Caco-2 (cell line): ENCODE measurements around the gene HMCN2. TPM values are rescaled to one million over a fixed set of nuclear protein-coding genes. Genes with fewer than 3 reads are reported as not detected.

Source experiments
- BruUV-seq: library from RNA; stranded (reverse); fragments of 400-500 nt; replicated peaks from 2 replicates; lab custom pipeline; 2021; lab: Mats Ljungman, UMichigan
- CTCF ChIA-PET: fragments of 300-600 bp; sonication (Branson Sonifier 250); formaldehyde crosslinking; loops from one replicate; lab custom pipeline; 2022; ENCODE audit warnings: antibody characterized with exemption; lab: Charles Lee
- POLR2A ChIA-PET: fragments of 300-600 bp; sonication (Branson Sonifier 250); formaldehyde crosslinking; loops from one replicate; lab custom pipeline; 2022; ENCODE audit warnings: antibody characterized with exemption; lab: Charles Lee
- DNase-seq, 2 experiments: peaks; one replicate each; pipeline versions ENCODE4 v3.0.0 to v3.0.0-alpha.2; 2020 to 2022
- H3K27me3 ChIP-seq: replicated peaks from 2 replicates; pipeline ENCODE4 v1.6.0; 2011; ENCODE audit warnings: low read length; ENCODE audit not compliant: control insufficient read depth, insufficient read depth
- H3K36me3 ChIP-seq: 2 replicates; pipeline ENCODE4 v1.5.1; 2011; ENCODE audit warnings: low read length; ENCODE audit not compliant: control insufficient read depth, insufficient read depth
- H3K4me1 ChIP-seq: fragments of 250-450 bp; sonication (Bioruptor Pico); 2 replicates; pipeline ENCODE4 v1.5.1; 2020; ENCODE audit warnings: mild to moderate bottlenecking
- H3K4me3 ChIP-seq: 2 replicates; pipeline ENCODE4 v1.5.1; 2011; ENCODE audit warnings: low read depth, mild to moderate bottlenecking, control low read depth, low read length
- H3K9me3 ChIP-seq: fragments of 250-450 bp; sonication (Bioruptor Pico); 2 replicates; pipeline ENCODE4 v1.5.1; 2020; ENCODE audit warnings: mild to moderate bottlenecking, moderate library complexity
- H3K27ac Mint-ChIP-seq: one replicate; pipeline ENCODE4 v1.8.0; 2022; ENCODE audit warnings: mixed read lengths; ENCODE audit not compliant: unreplicated experiment
- H3K27me3 Mint-ChIP-seq: one replicate; pipeline ENCODE4 v1.8.0; 2022; ENCODE audit warnings: mixed read lengths; ENCODE audit not compliant: insufficient read depth, unreplicated experiment
- H3K36me3 Mint-ChIP-seq: one replicate; pipeline ENCODE4 v1.8.0; 2022; ENCODE audit warnings: mild to moderate bottlenecking, mixed read lengths; ENCODE audit not compliant: insufficient read depth, unreplicated experiment
- H3K4me1 Mint-ChIP-seq: one replicate; pipeline ENCODE4 v1.8.0; 2022; ENCODE audit warnings: low read depth, mixed read lengths; ENCODE audit not compliant: unreplicated experiment
- H3K4me3 Mint-ChIP-seq: one replicate; pipeline ENCODE4 v1.8.0; 2022; ENCODE audit warnings: mild to moderate bottlenecking, moderate library complexity, mixed read lengths; ENCODE audit not compliant: unreplicated experiment
- H3K9me3 Mint-ChIP-seq: one replicate; pipeline ENCODE4 v1.8.0; 2022; ENCODE audit warnings: mixed read lengths; ENCODE audit not compliant: unreplicated experiment
- intact Hi-C: fragments of 100-400 bp; cut with micrococcal nuclease; formaldehyde crosslinking; loops from one replicate; pipeline ENCODE4 v1.10.0; 2022; ENCODE audit not compliant: unreplicated experiment
- total RNA-seq: library from RNA; stranded (reverse); gene quantifications from 2 replicates; pipeline ENCODE4 v1.2.3, GENCODE V29; 2022
- TF ChIP-seq, protein P1 (sequence below), 2 experiments: fragments of 200-600 bp in 1 of 2; IDR thresholded peaks; 1 replicate in 1 of 2; 2 replicates in 1 of 2; pipeline versions ENCODE4 v1.5.1 to v1.8.0; 2011 to 2022; ENCODE audit warnings: antibody characterized with exemption in 1 of 2, control low read depth in 1 of 2, inconsistent platforms in 1 of 2, low read depth in 1 of 2, low read length in 1 of 2, mild to moderate bottlenecking in 1 of 2, moderate library complexity in 1 of 2; ENCODE audit not compliant: insufficient read depth in 1 of 2, severe bottlenecking in 1 of 2, unreplicated experiment in 1 of 2

Gene HMCN2
- total RNA-seq, 1 experiment from 2014 or later: 0.41 TPM

GRCh38 chr9:130448771-130449603, 183.4 kb downstream of the HMCN2 start:
- H3K4me1 ChIP-seq: peaks cover 52% of the 10 kb centered on the region
- BruUV-seq: no TSS peak
- no peak overlapping the region for H3K4me3 ChIP-seq
- Mint-ChIP-seq H3K9me3 (no peaks in the 10 kb centered on the region), H3K4me3 (no peak overlapping the region), H3K27ac (no peak overlapping the region), H3K4me1 (peaks cover 27% of the 10 kb centered on the region), H3K36me3 (peaks cover 5% of the 10 kb centered on the region), H3K27me3 (no peaks in the 10 kb centered on the region)
- intact Hi-C loops: no loop called here
- H3K27me3 ChIP-seq: no peaks in the 10 kb centered on the region
- POLR2A ChIA-PET: no interaction called here
- no peak for DNase-seq
- TF ChIP-seq, protein P1, sequence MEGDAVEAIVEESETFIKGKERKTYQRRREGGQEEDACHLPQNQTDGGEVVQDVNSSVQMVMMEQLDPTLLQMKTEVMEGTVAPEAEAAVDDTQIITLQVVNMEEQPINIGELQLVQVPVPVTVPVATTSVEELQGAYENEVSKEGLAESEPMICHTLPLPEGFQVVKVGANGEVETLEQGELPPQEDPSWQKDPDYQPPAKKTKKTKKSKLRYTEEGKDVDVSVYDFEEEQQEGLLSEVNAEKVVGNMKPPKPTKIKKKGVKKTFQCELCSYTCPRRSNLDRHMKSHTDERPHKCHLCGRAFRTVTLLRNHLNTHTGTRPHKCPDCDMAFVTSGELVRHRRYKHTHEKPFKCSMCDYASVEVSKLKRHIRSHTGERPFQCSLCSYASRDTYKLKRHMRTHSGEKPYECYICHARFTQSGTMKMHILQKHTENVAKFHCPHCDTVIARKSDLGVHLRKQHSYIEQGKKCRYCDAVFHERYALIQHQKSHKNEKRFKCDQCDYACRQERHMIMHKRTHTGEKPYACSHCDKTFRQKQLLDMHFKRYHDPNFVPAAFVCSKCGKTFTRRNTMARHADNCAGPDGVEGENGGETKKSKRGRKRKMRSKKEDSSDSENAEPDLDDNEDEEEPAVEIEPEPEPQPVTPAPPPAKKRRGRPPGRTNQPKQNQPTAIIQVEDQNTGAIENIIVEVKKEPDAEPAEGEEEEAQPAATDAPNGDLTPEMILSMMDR (IDR thresholded peaks at IDR 0.05; ENCODE audit: insufficient read depth in 1 of 2, low read depth in 1 of 2, low read length in 1 of 2, severe bottlenecking in 1 of 2, unreplicated experiment in 1 of 2): no peak
- no peaks in the 10 kb centered on the region for H3K9me3 ChIP-seq
- H3K36me3 ChIP-seq: no peaks in the 10 kb centered on the region
- CTCF ChIA-PET: no interaction called here

DNA sequence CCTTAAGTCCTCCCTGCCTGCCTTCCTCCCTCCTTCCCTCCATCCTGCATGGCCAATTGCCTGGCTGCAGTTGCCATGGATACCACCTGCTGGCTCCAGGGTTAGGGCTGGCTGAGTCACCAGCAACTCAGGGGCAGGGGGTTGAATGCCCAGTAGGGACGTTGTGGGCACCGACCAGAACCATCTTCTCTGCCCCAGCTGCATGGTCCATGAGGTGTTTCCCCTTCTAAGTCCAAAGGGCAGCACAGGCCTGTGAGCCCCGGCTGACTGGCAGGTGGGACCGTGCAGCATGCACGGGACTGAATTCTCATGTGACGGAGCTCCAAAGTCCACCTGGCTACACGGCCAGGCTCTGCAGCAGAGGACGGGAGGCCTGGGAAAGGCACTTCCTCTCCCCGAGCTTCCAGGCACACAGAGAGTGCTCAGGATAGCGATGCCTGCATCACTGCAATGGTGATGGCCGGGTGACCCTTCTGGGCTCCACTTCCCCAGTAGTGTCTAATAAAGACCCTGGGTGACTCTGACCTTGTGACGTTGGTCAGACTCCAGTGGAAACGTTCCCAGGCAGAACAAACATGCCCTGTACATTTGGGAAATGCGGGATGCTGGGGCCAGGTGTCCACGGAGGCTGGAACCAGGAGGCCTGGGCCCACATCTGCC, 184.9 kb downstream of the HMCN2 start:
- ChIA-PET CTCF (interaction anchor here (0.6 to 1.1 kb wide), 3 partner anchors 10 to 25 kb away, joined by 3 read pairs; no protein-coding TSS in a partner anchor), POLR2A (interaction anchor here (1.5 kb wide), 1 partner anchor 239 kb away, joined by 5 read pairs; no protein-coding TSS in a partner anchor)
- no peak overlapping the region for H3K4me3 ChIP-seq
- no peaks in the 10 kb centered on the region for H3K36me3 ChIP-seq
- peaks cover 27% of the 10 kb centered on the region for H3K4me1 Mint-ChIP-seq
- no peak overlapping the region for H3K27ac Mint-ChIP-seq
- H3K4me3 Mint-ChIP-seq: no peak overlapping the region
- no peaks in the 10 kb centered on the region for H3K27me3 ChIP-seq
- peaks cover 5% of the 10 kb centered on the region for H3K36me3 Mint-ChIP-seq
- TF ChIP-seq, protein P1 (IDR thresholded peaks at IDR 0.05; ENCODE audit: insufficient read depth in 1 of 2, low read depth in 1 of 2, low read length in 1 of 2, severe bottlenecking in 1 of 2, unreplicated experiment in 1 of 2): peak in 1 of 2 experiments; percentile 3
- DNase-seq: peak; percentile 68 to 86
- H3K27me3 Mint-ChIP-seq: no peaks in the 10 kb centered on the region
- H3K9me3 ChIP-seq: no peaks in the 10 kb centered on the region
- intact Hi-C loops: loop anchor here (1.0 to 5.0 kb wide), 2 partner anchors 17 to 68 kb away; no protein-coding TSS in a partner anchor
- peaks cover 50% of the 10 kb centered on the region for H3K4me1 ChIP-seq
- BruUV-seq: no TSS peak
- no peaks in the 10 kb centered on the region for H3K9me3 Mint-ChIP-seq

DNA sequence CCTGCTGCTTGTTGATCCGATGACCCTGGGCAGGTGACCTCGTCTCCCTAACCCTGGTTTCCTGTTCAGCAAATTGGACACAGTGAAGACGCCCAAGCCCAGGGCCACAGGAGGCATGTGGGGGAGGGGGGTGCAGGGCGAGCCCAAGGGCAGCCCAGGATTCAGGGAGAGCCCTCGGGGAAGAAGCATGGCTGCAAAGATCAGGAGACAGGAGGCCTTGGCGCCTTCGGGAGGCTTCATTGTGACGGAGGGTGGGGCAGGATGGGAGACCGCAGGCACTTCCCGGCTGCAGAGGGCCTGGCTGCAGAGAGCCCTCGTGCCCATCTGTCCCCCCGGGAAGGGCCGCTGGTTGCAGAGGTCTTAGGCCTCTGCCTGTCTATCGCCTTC, 185.4 kb downstream of the HMCN2 start:
- POLR2A ChIA-PET: interaction anchor here (1.5 kb wide), 1 partner anchor 239 kb away, joined by 5 read pairs; no protein-coding TSS in a partner anchor

More for the DNA sequence above, 185.4 kb downstream of the HMCN2 start:
- CTCF ChIA-PET: interaction anchor here (0.6 to 1.1 kb wide), 3 partner anchors 10 to 25 kb away, joined by 3 read pairs; no protein-coding TSS in a partner anchor
- Mint-ChIP-seq H3K9me3 (no peaks in the 10 kb centered on the region), H3K4me3 (no peak overlapping the region), H3K4me1 (peaks cover 23% of the 10 kb centered on the region), H3K27me3 (no peaks in the 10 kb centered on the region), H3K36me3 (peaks cover 5% of the 10 kb centered on the region), H3K27ac (no peak overlapping the region)
- Histone ChIP-seq H3K4me3 (no peak overlapping the region), H3K27me3 (no peaks in the 10 kb centered on the region), H3K9me3 (no peaks in the 10 kb centered on the region), H3K4me1 (peaks cover 45% of the 10 kb centered on the region), H3K36me3 (no peaks in the 10 kb centered on the region)
- BruUV-seq: no TSS peak
- intact Hi-C loops: loop anchor here (1.0 to 5.0 kb wide), 2 partner anchors 18 to 69 kb away; no protein-coding TSS in a partner anchor
- no peak for DNase-seq
- TF ChIP-seq, protein P1 (IDR thresholded peaks at IDR 0.05; ENCODE audit: insufficient read depth in 1 of 2, low read depth in 1 of 2, low read length in 1 of 2, severe bottlenecking in 1 of 2, unreplicated experiment in 1 of 2): no peak
